ENCODE results near the gene SMPD1.

SMPD1 gene

DNA sequence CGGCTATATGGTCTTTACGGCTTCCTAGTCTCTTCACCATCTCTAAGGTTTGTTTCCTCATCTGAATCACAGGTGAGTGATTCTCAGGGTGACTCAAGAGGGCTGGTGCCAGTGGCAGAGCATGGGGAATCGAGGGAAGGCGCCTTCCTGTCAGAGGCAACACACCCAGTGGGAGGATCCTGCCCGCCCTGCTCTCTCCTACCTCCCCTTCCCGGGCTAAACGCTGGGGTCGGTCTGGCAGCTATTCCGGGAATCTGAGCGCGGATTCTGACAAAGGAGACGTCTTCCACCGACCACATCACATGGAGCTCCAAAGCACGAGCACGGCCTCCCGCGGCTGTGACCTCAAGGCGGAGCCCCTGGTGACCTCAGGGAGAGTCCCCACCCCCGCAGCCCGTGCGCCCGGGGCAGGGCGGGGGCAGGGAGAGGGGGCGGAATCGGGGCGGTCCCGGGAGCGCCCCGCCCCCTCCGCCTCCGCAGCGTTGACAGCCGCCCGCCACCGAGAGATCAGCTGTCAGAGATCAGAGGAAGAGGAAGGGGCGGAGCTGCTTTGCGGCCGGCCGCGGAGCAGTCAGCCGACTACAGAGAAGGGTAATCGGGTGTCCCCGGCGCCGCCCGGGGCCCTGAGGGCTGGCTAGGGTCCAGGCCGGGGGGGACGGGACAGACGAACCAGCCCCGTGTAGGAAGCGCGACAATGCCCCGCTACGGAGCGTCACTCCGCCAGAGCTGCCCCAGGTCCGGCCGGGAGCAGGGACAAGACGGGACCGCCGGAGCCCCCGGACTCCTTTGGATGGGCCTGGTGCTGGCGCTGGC lies at the start of gene SMPD1:
TSS of gene SMPD1 (plus strand) at position 570 of the 813 bp plus-strand sequence. CDS start at position 695, 125 bp downstream.
- peak; percentile 94 for DNase-seq

DNA sequence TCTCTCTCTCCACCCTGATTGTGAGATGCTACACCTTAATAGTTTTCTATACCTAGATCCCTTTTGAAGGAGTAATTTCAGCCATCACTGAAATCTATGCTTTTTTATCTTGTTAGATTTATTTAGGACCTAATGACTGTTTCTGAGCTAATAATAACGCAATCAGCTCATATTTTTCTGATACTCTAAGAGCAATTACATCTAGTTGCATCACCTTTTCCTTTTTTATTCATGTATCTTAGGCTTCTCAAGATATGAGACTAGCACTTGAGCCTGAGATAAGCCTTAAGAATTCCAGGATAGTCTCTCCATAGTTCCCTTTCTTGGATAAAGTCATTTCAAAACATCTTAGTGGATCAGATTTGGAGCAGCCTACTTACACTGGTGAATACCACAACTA lies 44.9 kb upstream of the SMPD1 start:
- DNase-seq = no peak

- no peak for DNase-seq
These were observed 40.2 kb upstream of the SMPD1 start for GRCh38 chr11:6350043-6350442.

DNA sequence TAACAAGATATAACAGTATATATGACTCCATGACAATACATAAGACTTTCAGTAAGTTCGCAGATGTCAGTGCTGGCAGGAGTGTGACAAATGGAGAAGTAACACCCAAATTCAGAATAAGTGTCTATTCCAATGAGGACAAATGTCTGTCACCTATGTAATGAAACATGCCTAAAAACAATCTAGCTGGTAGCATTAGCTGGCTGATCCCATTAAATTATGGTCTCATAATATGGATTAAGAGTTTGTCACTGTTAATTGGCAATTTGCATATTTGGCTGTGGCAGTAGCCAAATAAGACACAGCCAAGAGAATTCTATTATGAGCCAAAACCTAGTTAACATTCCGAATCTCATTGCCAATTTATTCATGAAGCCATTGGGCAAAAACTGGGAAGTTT lies 39.8 kb upstream of the SMPD1 start:
- DNase-seq = no peak

GRCh38 chr11:6351782-6352382 lies 38.4 kb upstream of the SMPD1 start:
- no peak for DNase-seq

DNA sequence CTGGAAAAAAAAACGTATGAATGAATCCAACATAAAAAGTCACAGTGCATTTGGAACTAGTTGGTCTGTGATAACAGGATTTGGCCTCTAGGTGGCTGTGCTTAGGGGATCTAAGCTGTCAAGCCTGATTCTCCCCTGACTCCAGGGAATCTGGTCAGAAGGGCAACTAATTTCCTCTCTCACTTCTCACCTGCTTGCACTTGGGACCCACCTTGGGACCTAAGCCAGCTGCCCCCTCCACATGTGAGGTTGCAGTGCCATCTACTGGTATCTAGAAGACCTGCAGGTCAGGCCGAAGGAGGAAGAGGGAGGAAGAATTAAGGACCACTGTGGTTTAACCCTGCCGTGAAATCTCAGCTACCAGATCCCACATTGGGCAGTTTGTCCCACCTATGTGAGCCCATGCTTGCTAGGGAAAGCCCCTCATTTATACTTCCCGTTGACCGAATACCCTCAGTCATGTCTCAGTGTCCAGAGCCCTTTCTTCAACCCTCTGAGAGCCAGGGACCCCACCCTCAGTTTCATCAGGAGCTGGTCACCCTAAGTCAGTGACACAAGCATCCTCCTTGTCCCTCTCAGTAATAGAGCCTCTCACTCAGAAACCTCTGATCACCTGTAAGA lies 36.8 kb upstream of the SMPD1 start:
- peak; percentile 45 for DNase-seq

DNA sequence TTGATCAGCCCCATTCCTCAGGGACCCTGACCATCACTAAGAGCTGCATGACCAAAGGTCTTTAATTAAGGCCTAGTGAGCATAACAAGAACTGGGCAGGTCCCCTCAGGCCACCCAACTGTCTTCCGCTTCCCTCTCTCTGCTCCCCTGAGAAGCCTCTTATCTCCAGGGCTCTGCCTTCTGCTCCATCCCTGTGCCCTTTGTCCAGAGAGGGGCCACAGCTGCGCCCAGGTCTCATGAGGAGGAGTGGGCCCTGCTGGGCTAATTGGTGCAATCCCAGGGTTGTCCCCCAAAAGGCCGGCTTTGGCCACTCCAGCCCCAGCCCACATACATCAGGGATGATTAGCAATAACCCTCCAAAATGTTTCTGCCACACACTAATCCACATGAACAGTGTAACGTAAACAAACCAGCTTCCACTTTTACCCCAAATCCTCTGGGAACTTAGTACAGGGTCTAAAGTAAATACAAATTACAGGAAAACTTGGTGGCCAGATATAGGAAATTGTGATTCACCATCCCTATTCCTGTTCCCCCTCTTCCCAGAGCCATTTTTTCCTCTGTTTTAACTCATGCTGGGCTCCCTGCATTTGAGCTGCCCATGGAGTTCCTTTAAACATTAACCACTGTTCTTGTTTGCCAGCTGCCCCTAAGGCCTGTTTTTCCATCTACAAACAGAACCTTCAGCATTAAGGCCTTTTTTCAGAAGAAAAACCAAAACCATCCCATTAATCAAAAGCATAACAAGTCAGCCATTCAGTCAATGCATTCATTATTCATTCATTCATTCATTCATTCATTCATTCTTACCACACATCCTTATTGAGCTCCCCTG lies 35.4 kb upstream of the SMPD1 start:
- no peak for DNase-seq

GRCh38 chr11:6356503-6357055 lies 33.7 kb upstream of the SMPD1 start:
- DNase-seq = no peak

DNA sequence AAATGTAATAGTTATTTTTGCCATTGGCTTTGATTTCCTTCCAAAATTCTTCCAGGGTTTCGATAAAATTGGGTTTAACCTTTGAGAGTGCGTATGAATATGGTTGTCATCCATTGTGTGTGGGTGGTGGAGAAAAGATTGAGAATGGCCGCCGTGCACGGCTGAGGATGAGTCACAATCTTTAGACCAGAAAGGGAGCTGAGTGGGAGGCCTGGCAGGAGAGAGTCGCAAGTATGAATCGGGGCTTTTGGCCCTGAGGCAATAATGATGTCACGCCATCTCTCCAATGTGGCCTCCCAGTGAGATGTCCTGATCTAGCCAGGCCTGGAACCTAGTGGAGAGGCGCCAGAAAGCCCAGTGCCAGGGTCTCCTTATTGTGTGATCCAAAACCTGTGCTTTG lies 33.1 kb upstream of the SMPD1 start:
- DNase-seq = no peak

DNA sequence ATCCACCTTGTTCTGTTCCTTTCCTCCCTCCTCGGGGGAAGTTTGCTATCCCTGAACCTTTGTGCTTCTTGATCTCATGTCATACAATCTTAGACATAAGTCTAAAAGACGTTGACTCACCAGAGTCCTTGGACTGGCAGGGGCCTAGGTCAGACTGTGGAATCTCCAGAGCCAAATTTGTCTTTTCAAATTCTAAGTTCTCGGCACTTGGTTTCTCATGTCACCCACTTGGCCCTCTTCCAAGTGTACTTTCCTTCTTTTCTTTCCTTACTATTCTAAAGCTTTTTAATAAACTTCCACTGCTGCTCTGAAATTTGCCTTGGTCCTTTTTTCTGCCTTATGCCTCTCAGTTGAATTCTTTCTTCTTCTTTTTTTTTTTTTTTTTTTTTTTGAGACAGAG lies 30.1 kb upstream of the SMPD1 start:
- no peak for DNase-seq

DNA sequence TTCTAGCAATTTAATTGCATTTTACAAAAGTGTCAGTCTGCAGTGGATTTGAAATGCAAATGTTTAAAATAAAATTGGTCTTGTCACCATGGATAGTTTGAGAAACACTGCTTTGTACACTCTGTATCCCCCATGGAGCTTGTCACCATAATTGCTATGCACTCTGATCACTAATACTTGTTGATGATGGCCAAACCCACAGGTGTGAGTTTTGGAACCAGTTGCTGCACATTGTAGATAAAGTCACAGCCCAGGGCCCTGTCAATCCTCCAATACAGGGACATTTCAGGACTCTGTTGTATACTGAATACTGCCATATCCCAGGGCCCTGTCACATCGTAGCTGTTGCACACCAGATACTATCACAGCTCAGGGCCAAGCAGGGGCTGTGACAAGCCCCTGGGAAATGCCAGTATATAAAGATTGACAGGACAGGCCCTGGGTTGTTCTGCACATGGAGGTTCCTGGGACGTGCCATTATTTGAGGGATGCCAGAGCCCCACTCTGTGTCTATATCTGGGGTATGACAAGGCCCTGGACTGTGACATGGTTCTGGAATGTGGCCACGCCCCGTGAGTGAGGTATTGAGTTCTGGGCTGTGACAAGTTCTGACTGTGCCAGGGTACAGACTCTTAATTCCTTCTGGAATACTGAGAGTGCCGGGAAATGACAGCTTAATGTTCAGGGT lies 27.9 kb upstream of the SMPD1 start:
- no peak for DNase-seq

- DNase-seq = peak; percentile 49
These were observed 27.2 kb upstream of the SMPD1 start for GRCh38 chr11:6362873-6363678.

DNA sequence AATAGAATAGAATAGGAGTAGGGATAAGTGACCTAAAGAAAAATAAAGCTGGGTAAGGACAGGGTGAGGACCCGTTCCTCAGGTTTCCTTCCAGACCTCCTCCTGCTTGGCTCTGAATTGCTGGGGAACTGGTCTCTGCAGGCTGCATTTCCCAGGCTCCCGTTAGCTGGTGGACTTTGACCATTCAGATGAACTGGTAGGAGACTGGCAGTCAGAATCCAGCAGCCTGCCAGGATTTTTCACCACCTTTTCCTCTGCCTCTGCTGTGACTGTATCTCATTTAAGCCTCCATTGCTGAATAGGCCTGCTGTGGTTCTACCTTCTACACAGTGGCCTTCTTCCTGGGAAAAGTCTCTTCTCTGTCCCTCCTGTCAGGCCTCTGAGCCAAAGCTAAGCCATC lies 24.6 kb upstream of the SMPD1 start:
- no peak for DNase-seq

- DNase-seq = no peak
These were observed 18.4 kb upstream of the SMPD1 start for GRCh38 chr11:6371825-6372224.

- DNase-seq = no peak
These were observed 12.2 kb upstream of the SMPD1 start for GRCh38 chr11:6377902-6378639.

DNA sequence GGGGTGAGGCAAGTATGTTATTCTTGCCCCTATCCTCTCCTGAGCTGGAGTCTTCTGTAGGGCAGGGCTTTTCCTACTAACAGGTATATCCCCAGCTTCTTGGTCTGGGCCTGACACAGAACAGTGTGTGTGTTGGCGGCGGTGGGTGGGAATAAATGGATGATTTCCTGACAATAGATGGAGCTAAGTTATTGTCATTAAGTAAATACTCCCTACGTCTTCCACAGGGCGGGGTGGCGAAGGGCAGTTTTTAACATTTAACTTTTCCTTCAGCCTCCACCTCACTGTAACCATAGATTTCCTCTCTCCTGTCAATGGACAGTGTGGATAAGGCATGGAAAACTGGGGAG lies 11.7 kb upstream of the SMPD1 start:
- no peak for DNase-seq

- no peak for DNase-seq
These were observed 5.1 kb upstream of the SMPD1 start for GRCh38 chr11:6385046-6385777.

- DNase-seq = no peak
These were observed 2.3 kb upstream of the SMPD1 start for GRCh38 chr11:6387811-6388599.

DNA sequence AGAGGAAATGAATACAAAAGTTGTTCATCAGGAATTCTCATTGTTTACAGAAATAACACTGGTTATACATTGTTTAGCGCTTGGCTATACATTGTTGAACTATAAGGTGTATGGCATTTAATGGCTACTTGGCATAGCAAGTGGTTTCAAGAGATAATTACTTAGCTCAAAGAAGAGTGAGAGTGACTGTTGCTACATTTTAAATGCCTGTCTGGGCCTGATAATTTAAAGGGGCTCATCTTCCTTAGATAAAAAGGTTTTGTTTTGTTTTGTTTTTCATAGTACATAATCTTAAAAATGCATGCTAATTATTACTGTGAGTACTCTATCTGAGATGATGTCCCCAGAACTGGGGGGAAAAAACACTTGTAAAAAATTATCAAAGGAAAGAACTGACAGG lies 1.5 kb upstream of the SMPD1 start:
- DNase-seq = no peak

Data from activated T-cell treated with anti-CD3 and anti-CD28 coated beads for 4 hours (primary cell).